WI38 (cell line): ENCODE data around the gene SFXN3.

Source experiments
- H3K4me3 ChIP-seq: 2 replicates; pipeline ENCODE4 v1.5.1; 2011; ENCODE audit warnings: low read depth, mild to moderate bottlenecking, control low read depth, low read length
- CTCF ChIP-seq: IDR thresholded peaks from 2 replicates; pipeline ENCODE4 v1.5.1; 2012; ENCODE audit warnings: low read depth, mild to moderate bottlenecking, control low read depth, low read length

SFXN3 gene

DNA sequence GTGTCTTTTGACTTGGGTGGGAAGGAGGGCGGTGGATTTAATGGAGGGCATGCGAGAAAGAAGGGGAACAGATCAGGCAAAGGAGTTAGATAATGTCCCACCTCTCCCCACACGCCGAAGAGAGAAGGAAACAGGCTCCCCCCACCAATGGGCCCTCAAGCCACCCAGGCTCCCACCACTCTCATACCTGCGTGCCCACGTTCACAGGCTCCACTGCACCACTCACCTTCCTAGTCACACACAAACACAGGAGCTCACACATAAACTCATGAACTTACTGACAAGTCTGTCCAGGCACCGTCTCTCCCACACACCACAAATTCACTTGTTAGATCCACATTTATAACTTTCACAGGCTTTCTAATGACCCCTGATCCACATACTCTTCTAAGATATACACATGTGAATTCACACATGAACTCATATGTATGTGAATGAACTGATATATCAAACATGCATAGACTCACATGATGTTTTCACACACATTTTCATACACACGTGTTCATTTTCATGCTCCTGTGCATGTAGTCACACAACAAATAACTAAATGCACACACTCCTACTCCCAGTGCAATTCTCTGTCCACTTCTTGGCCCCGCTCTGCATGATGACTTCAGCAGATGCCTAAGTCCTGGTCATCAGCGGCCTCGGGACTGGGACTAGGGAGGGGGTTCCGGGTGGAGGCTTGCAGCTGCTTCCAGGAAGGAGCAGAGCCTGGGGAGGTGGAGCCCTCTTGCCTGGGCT lies 29.9 kb upstream of the SFXN3 start:
- no peak for TF ChIP-seq CTCF
- peak overlapping the region; percentile 91 for H3K4me3 ChIP-seq

DNA sequence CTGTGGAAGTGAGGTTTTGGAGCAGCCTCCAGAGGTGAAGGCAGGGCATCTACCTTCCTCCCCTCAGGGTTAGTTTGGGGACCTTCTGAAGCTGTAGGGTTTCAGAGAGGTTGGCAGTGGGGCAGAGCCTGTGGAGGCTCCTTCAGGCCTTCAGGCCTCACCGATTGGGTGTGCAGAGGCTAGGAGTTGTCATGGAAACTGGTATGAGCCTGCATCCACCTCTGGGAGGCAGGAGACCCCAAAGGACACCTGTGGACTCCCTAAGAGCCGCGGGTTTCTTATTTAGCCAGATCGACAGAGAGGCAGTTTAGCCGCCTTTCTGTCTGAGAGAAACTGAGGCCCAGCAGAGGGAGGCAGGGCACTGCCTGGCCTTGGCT lies 29.4 kb upstream of the SFXN3 start:
- H3K4me3 ChIP-seq = peak overlapping the region; percentile 91
- no peak for TF ChIP-seq CTCF

GRCh38 chr10:101002456-101002855 lies 28.6 kb upstream of the SFXN3 start:
- no peak for TF ChIP-seq CTCF
- peak overlapping the region; percentile 91 for H3K4me3 ChIP-seq

GRCh38 chr10:101003639-101004206 lies 27.3 kb upstream of the SFXN3 start:
- TF ChIP-seq CTCF = no peak
- no peak overlapping the region for H3K4me3 ChIP-seq

DNA sequence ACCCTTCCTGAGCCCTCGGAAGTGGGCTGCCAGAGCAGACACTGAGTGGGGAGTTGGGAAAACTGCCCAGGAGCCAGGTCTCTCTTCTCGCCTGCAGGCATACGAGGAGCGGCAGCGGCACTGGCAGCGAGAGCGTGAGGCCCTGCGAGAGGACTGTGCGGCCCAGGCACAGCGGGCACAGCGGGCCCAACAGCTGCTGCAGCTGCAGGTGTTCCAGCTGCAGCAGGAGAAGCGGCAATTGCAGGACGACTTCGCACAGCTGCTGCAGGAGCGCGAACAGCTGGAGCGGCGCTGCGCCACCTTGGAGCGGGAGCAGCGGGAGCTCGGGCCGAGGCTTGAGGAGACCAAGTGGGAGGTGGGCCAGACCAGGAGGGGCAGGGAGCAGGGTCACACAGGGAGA lies 25.7 kb upstream of the SFXN3 start:
- no peak for TF ChIP-seq CTCF
- H3K4me3 ChIP-seq = no peak overlapping the region

DNA sequence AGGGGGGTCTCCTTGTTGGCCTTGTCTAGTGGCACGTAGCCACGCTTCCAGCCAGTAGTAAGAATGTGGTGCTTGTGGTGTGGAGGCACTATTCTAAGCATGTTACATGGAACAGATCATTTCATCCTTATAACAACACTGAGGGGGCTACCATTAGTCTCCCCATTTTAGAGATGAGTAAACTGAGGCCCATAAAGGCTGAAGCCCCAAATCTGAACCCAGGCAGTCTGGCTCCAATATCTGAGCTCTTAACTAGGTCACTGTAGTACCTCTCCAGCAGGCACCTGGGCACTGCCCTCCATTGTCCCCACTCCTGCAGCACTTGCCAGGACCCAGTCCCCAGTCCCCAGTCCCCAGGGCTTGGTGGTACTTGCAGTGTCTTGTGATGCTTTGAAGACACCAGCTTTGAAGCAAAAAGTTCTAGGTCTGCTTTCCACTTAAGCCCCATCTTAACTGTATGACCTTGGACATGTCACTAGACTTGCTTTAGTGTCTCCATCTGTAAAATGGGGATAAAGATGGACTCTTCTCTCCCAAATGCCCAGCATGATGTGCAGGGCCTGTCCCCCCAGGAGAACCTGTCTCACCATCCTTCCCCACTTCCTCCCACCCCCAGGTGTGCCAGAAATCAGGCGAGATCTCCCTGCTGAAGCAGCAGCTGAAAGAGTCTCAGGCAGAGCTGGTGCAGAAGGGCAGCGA lies 25.0 kb upstream of the SFXN3 start:
- TF ChIP-seq CTCF = no peak
- H3K4me3 ChIP-seq = no peak overlapping the region

GRCh38 chr10:101006593-101007098 lies 24.4 kb upstream of the SFXN3 start:
- no peak overlapping the region for H3K4me3 ChIP-seq
- no peak for TF ChIP-seq CTCF
